ENCODE data around the gene SND1.
"Not testable (repeated sequence)": the region's sequence is repeated elsewhere in the genome, so short reads cannot be mapped to it uniquely, and the experiment has no call there.

Gene SND1

DNA sequence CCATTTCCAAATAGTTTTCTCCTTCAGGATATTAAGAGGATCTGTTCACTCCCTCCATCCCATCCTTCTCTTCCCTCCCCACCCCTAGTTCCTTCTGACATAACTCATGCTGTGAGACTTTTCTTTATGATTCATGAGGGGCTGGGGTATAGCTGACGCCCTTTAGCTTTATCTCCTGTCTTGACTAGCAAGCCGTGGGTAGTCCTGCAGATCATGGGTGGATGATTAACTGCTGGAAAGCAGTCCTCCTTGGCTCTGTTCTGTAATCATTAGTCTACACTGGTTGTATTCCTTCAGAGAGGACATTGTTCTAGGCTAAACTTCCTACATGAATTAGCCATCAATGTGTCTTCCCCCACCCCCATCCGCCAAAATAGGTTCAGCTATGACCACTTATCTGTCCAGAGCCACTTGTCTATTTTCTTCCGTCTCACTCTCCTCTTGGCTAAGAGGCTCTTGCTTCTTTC is 243.9 kb downstream of the SND1 start:
- no peak for DNase-seq

DNA sequence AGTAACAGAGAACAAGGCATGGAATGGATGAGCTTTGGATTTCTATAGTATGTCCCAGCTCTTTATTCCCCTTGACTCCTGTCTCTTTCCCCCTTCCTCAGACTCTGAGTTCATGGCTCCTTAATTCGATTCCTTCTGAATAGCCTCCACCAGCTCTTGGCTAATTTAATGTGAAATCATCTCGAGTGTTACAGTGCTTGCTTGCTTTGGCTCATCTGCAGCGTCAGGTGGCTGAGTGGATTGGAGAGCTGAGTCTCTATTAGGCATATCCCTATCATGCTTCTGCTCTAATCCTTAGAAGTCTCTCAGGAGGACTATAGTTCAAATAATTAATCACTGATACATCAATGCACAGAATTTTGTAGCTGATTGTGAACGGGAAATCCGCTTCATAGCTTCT is 244.7 kb downstream of the SND1 start:
- no peak for DNase-seq

DNA sequence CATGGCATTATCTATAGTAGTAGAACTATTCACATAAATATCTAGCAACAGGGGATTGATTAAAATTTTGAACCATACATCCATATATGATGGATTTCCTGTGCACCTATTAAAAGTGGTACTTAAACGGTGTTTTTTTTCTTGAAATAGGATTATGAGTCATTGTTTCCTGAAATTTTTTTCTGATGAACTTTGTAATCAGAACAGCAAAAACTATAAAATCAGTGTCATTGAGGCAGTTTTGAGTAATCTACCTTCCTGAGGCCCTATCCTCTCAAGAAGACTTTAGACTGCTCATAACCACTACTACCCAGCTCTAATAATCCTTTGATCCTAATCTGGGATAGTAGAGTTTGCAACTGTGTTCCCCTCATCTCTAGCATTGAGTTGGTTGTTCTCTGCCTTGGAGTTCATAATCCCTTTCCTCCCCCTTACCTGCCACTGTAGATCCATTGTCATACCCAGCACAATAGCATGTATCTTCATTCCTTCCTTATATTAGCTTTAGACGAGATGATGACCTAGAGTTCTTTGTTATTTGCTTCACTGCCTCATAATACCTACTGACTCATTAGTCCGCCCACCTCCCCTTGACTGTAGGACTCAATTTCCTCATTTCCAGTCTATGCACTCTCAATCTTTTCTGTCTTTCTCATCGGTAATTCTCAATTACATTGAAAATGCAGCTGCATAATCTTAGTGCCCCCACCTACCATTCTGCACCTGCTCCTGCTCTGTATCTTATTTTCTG is 245.9 kb downstream of the SND1 start:
- DNase-seq = no peak

DNA sequence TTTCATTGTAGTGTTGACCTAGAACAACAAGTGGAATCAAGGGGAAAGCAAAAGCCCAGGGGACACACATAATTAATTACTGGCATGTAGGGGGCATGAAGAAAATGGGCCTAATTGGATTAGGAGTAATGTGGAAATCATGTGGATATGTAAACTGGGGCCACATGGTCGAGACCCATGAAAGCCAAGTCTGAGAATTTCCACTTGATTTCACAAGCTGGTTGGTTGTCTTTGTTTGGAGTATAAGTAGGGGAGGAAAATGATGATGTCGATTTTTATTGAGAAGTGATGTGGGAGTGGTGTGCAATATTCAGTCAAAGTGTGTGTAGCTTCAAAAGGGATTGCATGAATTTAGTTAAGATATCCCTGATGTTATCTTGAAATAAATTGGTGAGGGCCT is 247.4 kb downstream of the SND1 start:
- DNase-seq = no peak

DNA sequence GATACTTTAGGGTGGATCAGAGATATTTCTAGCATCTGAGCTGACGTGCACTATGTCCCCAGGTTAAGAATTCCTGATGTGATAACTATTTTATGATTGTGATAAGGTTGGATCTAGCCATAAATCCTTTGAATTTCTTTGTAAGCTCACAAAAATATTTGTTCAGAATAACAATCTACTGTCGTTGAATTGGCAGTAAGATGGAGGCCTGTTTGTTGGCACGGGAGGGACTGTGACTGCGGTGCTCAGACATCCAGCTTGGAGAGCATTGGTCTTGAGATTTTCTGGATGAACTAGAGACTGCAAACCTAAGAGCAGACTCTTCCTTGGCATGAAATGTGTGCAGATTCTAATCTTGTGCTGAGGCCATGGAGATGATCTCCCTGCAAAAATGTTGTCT is 248.1 kb downstream of the SND1 start:
- DNase-seq = no peak

DNA sequence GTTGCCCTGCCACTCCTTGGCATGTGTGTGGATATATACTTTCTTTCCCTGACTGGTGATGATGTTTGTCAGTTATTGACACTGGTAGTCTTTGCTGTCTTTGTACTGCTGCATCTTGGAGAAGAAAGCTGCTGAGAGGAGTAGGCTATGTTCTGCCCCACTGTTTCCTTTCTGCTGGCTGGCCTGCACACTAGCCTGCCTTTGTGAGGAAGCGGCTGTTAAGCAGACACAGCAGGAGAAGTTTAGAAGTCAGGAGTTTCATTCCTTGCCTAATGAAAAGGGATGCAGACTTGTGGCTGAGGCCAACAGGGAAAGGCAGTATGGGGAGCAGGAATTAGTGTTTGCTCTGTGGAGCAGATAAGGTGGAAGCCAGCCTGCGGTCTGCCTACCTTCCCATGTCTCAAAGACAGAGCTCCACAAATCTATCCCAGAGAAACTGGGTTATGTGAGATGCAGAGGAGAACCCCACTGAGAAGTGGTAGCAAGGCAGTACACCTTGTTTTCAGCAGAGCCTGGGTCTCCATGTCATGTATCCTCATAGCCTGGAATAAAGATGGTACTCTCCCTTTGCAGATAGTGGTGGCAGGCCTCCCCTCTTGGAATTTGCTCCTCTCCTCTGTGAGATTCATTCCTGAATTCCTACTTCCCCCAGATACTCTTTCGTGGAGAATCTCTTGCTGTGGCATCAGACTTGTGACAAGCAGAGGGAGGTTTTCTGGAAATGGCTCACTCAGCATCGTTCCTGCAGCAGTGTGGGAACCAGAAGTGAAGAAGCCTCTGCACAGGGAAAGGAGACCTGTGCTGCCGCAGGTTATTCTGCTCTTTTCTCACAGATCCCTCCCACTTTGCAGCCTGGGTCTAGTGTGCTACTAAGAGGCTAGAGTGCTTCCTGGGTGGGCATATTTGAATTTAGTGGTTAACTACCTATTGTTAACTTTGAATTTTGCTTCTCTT is 249.0 kb downstream of the SND1 start:
- no peak for DNase-seq

DNA sequence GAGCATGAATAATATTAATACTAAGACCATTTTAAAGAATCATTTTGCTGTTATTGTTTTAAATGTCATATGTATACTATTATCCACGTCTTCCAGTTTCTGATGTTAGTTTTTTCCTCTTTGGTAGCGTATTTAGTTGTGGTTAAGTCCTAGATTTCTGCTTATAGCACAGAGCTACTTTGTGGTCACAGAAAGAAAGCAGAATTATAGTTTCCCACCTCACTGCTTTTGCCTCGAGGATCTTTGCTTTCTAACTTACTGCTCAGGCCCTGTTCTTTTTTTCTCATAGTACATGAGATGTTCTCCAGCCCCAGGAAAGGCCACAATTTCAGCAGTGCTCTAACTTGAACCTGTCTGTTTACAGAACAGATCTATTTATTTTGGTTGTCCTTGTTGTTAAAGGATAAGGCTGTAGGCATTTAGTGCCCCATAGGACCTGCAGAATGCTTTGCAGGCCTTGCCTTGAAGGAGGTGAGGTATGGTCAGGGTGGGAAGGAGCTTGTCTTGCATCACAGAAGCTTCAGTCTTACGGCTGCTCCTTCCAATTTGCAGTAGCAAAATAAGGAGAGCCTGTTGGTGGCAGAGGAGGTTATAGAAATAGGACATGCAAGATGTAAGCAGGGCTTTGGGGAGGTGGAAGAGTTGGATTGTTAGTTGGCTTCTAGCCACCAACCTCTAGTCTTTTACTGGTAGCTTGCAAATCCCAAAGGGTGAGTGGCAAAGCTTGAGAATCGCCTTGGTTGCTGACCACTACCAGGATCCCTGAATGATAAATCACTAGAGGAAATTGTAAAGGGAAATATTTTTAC is 250.1 kb downstream of the SND1 start:
- DNase-seq = no peak

DNA sequence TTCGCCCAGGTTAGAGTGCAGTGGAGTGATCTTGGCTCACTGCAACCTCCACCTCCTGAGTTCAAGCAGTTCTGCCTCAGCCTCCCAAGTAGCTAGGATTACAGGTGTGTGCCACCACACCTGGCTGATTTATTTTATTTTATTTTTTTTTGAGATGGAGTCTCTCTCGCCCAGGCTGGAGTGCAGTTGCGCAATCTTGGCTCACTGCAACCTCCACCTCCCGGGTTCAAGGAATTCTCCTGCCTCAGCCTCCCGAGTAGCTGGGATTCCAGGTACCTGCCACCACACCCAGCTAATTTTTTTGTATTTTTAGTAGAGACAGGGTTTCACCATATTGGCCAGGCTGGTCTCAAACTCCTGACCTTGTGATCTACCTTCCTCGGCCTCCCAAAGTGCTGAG is 250.8 kb downstream of the SND1 start:
- DNase-seq = not testable (repeated sequence)

DNA sequence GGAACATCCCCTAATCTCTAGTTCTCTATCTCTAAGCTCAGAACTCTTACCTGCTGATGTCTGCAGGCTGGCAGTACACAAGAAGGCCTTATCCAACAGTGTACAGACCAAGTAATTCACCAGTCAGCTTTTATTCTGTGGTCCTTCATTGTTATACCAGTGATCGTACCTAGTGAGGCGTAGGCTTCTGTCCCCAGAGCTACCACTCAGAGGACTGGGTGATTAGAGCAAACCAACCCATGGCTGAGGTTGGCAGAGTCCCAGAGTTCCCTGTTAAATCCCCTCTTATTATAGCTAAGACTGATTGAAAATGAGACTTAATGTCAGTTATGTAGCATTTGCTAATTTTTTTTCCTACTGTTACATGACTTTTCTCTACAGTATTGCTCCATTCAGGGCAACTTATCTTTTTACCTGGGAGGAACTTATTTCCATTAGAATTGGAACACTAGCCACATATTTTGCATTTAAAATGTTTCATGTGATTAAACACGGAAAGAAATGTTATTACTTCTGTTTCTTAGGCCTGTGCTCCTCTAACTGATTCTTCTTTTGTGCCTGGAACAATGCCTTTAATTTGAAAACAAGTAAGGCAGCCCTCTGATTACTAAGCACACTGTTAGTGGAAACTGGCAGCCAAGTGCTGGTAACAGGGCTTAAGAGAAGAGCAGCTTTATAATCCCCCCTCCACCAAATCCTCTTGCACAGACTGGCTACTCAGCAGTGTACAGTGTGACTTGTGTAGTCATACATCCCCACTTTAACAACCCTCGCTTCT is 252.1 kb downstream of the SND1 start:
- DNase-seq = no peak

DNA sequence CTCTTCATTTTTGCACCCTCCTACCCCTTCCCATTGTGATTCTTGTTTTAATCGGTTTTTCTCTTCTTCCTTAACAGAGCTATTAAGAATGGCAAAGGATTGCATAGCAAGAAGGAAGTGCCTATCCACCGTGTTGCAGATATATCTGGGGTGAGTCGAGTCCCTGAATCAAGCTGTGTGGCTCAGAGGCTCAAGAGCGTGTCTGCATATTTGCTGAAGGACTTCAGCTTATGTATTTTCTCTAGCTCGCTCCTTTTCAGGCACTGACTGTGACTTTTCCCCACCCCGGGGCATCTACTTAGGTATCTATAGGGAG is 252.6 kb downstream of the SND1 start:
- no peak for DNase-seq

DNA sequence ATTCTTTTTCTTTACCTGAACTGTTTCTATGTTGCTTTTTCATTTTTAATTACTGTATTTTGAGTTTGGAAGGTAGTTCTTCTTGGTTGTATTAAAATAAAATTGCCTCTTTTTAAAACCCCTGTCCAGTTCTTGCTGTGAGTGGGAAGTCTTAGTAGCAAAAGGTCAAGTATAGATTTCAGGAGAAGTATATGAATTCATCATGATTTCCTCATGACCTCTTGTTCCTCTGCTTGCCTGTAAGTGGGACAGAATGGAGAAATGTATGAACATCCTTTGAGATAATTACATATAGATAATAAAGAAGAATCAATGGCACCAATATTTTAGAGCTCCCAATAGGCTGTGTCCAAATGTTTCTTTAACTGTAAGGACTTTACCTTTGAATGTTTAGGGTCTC is 253.0 kb downstream of the SND1 start:
- no peak for DNase-seq

DNA sequence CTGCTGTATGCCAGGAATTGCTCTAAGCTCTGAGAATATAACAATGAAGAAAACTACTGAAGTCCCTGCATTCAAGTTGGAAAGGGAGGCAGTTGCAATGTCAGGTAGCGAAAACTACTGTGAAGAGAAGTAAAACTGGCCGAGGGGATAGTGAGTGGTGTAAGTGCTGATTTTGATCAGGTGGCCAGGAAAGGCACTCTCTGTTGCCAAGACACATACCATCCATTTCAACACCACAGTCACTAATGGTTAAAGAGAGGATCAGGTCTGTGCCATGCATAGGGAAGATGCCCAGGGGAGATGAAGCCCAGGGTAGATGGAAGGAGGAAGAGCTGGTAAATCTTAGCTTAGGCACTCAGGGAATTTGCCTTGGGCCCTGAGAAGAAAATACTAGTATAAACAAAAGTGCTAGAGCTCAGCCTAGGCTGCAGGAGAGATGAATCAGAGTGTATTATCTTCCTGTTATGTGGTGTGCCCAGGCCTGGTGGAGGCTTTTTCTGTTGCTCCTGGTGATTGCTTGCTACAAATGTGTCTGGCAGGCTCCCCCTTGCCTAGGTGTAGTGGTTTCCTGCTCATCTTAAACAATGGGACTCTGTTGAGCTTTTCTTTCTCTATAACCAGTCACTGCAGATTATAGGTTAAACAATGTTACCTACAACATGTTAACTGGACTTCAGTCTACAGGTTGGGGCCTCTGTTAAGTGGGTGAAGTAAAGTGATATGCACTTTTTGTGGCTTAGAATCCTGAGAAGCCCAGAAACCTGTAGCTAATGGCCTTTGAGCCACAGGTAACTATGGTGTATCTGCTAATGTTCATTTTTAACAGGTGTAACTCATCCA is 253.7 kb downstream of the SND1 start:
- no peak for DNase-seq

DNA sequence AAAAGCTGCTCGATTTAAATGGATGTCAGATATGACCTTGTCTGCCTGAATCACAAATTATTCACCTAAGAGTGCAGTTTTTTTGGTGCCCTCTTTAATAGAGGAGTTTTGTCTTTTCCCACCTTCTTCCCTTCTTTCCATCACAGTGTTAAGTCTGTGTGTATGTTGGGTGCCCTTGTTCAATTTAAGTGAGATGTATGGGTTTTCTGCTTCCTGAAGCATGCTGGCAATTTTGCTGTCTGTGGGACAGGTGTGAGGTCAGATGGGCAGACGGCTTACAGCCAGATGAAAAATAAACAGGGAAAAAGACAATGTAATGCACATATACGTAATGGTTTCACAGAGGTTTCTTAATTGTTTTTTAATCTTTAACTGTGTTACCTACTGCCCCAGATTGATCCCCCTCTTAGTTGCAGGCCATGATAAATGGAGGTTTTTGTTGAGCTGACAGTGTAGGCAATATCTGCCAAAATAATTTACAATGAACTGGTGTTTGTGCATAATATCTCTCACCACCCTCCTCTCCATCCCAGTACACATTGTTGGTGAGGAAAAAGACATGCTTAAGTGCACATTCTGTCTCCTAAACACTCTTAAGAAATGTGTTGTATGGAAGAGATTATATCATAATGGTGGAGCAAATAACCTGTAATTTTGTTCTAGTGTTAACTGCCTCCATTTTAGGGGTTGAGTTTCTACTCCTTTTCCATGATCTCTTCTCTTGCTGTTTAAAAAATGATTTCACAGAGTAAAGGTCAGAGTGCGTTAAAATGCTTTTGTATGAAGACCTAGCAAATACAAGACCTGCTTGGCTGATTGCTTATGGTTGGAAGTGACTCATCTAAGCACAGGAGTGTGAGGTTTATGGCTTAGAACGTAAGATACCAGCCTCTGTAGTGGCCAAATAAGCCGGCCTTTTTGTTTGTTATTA is 255.4 kb downstream of the SND1 start:
- DNase-seq = no peak

DNA sequence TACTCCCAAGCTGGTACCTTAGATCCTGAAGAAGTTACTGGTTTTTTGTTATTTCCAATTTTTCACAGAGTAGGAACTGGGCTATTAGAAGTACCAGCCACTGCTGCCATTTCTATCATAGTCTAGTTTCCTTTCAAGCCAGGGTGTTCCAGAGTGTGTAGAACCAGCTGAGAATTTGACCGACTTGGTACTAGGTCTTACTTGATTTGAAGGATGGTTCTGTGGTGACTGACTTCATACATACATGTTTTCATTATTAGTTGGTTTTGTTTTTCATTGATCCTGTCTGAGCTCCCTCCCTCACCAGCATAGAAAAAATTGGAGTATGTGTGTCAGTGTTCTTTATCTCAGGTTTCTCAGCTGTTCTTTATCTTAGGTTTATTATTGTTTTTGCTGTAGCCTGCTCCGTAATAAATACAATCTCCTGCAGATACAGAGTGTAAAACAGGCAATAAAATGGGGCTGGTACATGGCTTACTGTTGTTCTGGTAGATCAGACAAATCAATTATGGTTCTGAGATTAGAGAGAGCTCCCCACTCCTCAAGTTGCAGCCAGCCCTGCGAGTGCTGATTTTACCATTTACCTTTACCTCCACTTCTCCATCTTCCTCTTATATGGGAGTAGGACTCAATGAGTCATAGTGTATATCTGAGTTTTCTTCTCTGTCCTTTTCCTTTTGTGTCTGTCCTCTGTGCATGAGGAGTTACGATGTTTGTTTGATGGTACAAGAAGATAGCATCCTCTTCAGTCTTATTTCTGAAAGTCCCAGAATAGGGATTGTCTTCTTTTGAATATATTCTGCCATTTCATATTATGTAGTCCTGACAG is 256.6 kb downstream of the SND1 start:
- no peak for DNase-seq

DNA sequence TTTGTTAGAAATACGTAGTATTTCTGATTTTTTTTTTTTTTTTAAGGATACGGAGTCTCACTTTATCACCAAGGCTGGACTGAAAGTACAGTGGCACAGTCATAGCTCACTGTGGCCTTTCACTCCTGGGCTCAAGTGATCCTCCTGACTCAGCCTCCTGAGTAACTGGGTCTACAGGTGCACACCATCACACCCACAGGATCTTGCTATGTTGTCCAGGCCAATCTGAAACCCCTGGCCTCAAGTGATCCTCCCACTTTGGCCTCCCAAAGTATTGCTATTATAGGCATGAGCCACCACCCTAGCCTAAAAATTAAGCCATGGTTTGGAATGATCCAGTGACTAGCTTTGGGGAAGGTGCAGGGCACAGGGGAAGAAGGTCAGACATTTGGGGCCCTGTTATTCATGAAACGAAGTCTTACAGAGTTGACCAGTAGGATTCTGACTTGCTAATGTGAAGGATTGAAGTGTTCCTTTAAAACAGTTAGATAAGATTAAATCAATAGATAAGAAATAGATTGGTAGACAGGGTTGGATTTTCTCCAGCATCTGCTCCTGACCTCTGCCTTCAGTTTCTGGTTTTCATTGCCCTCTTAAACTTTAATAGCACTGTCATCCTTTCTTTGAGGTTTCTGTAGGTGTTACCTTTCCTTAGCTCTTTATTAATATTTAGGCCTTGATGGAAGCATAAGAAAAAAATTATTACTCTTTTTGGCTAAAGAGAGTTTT is 257.6 kb downstream of the SND1 start:
- DNase-seq = no peak

DNA sequence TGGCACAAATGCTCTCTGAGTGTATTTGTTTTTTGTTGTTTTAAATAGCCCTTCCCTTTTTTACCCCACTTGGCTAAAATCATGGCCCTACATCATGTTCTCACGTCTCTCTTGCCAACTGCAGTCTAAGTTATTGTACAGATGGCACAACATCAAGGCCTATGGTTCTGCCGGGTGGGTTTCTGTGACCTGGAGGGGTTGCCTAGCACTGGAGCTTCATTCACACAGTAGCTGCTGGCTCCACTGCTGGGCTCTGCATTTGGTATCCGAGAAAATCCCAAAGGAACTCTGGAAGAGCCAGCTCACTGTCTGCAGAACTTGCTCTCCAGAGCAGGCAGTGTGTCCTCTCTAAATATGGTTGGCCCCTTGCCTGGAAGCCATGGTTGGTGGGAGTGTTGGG is 258.7 kb downstream of the SND1 start:
- DNase-seq = no peak

DNA sequence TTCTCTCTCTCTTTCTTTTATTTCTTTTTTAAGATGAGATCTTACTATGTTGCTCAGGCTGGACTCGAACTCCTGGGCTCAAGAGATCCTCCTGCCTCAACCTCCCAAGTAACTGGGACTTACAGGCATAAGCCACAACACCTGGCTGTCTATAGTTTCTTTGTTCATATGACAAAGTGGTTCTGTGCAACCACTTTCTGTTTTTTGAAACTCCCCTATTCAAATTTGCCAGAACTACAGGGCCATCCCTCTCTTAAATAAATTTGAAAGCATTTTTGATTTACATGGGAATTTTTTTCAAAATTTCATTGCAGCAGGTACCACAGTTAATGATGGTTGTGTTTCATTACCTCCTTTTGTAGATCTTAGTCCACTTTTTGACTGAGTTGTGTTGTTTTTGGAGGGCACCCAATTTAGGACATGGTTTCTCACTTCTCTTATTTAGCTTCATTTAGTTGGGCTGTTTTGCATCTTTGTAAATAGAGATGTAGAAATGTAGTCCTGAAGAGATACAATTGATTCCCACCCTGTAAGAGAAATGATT is 260.0 kb downstream of the SND1 start:
- no peak for DNase-seq

DNA sequence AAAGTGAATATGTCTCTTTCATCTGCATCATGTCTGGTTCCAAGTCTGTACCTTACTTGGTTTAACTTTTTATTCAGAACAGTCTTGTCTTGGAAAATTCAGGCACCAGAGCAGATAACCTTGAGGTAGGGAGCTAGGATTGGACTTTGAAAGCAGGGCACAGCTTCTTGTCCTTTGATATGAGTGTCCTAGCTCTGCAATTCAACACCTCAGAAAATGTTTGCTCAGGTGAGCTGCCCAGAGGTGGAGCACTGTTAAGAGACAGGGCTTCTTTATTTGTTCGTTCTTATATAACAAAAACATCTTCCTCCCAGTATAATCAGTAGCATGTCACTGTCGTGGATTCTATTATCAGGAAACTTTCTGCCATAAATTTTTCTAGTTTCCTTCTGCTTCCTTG is 260.9 kb downstream of the SND1 start:
- DNase-seq = peak; percentile 71

DNA sequence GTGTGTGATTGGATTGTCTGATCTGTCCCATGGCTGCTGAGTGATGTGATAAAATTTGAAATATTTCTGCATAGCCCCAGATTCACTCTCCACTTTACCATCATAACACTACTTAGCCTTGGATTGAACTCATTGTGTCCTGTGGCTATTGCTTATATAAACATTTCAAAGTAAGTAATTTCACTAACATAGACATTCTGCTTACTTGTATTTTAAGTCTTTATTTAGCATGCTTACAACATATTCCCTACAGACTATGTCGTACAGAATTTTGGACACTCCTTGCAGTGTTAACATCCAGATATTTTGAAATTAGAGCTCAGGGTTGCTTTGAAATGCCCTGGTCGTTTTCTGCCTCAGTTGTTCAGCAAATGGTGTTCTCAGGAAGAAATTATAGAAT is 261.7 kb downstream of the SND1 start:
- no peak for DNase-seq

All from NCI-H2029 treated with DMSO at 0.1 percent for 48 hours (cell line).